A549 treated with ZK216348 at 1 μM for 4 hours (cell line): ENCODE measurements around the gene RAX2. TPM values are rescaled to one million over a fixed set of nuclear protein-coding genes. Genes with fewer than 3 reads are reported as not detected.

ENCODE experiments used
- total RNA-seq: library from RNA; stranded (reverse); fragments of 200-300 nt; extraction: Qiagen RNA extraction; gene quantifications from 5 replicates; pipeline ENCODE4 v1.2.3, GENCODE V29; 2022; ENCODE audit warnings: low read depth

RAX2 gene
- total RNA-seq = not detected in 5 replicates

GRCh38 chr19:3771906-3772455 lies at the start of gene RAX2:
TSS of gene RAX2 (minus strand) at chr19:3772228. CDS start at chr19:3771742, 486 bp downstream.

GRCh38 chr19:3785938-3786824 lies 14.2 kb upstream of the RAX2 start, which contains the start of gene MATK:
TSS of gene MATK (minus strand) at chr19:3786381. CDS start at chr19:3785135, 1,246 bp downstream.

GRCh38 chr19:3762501-3763459 lies 9.2 kb downstream of the RAX2 start, which contains the start of gene MRPL54:
TSS of gene MRPL54 (plus strand) at chr19:3762682. CDS start at chr19:3762701, 19 bp downstream.

GRCh38 chr19:3761382-3762129 lies 10.5 kb downstream of the RAX2 start, which contains the start of gene APBA3:
TSS of gene APBA3 (minus strand) at chr19:3761692. CDS start at chr19:3760264, 1,428 bp downstream.

Other genes starting within 250 kb of the RAX2 start
- gene TEKTIP1, start 233.1 kb downstream of the RAX2 start, total RNA-seq = not detected in 5 replicates
- 90.3 to 170 TPM (median 159 TPM) in 5 replicates for gene MFSD12, start 214.6 kb downstream of the RAX2 start, total RNA-seq
- gene HMG20B, start 199.3 kb downstream of the RAX2 start, total RNA-seq = 38.2 to 67.9 TPM (median 66.7 TPM) in 5 replicates
- gene GIPC3, start 186.8 kb downstream of the RAX2 start, total RNA-seq = 0.16 to 0.27 TPM (median 0.19 TPM) in 5 replicates
- 0.74 to 1.3 TPM (median 0.90 TPM) in 5 replicates for gene TBXA2R, start 165.4 kb downstream of the RAX2 start, total RNA-seq
- gene CACTIN, start 145.4 kb downstream of the RAX2 start, total RNA-seq = 10.0 to 23.1 TPM (median 19.1 TPM) in 5 replicates
- gene PIP5K1C, start 71.8 kb downstream of the RAX2 start, total RNA-seq = 6.0 to 16.0 TPM (median 14.2 TPM) in 5 replicates
- 0.22 to 1.1 TPM (median 0.81 TPM) in 5 replicates for gene TJP3, start 63.8 kb downstream of the RAX2 start, total RNA-seq
- 5.0 to 13.9 TPM (median 12.6 TPM) in 5 replicates for gene APBA3, start 10.5 kb downstream of the RAX2 start, total RNA-seq
- gene MRPL54, start 9.5 kb downstream of the RAX2 start, total RNA-seq = 52.6 to 80.6 TPM (median 66.7 TPM) in 5 replicates
- 0.41 to 2.0 TPM (median 1.0 TPM) in 5 replicates for gene MATK, start 14.2 kb upstream of the RAX2 start, total RNA-seq
- gene ZFR2, start 96.8 kb upstream of the RAX2 start, total RNA-seq = 0.13 to 0.30 TPM (median 0.24 TPM) in 3 of 5 replicates, not detected in the others
- gene ATCAY, start 108.5 kb upstream of the RAX2 start, total RNA-seq = 0.04 to 0.22 TPM (median 0.12 TPM) in 4 of 5 replicates, not detected in the other
- gene NMRK2, start 160.8 kb upstream of the RAX2 start, total RNA-seq = not detected in 5 replicates
- gene DAPK3, start 198.9 kb upstream of the RAX2 start, total RNA-seq = 36.8 to 52.9 TPM (median 47.1 TPM) in 5 replicates
- gene EEF2, start 213.2 kb upstream of the RAX2 start, total RNA-seq = 784 to 1,088 TPM (median 1,072 TPM) in 5 replicates
- 13.4 to 17.1 TPM (median 14.3 TPM) in 5 replicates for gene PIAS4, start 235.5 kb upstream of the RAX2 start, total RNA-seq